Lung (tissue), 12 donors: ENCODE data around the gene ATMIN. TPM values are rescaled to one million over a fixed set of nuclear protein-coding genes. Genes with fewer than 3 reads are reported as not detected.

ENCODE experiments used
- ATAC-seq: fragments of 200-7000 bp; cut with Tn5 transposase; one replicate; pipeline ENCODE4 v1.9.1; 2020; ENCODE audit warnings: moderate number of reproducible peaks; ENCODE audit not compliant: insufficient read depth, low FRiP score
- DNase-seq, 3 donors: peaks; one replicate each; pipeline ENCODE4 v3.0.0-alpha.2; 2013 to 2017
- H3K27ac ChIP-seq, 2 donors: one replicate each; pipeline ENCODE4 v1.5.1; 2013; ENCODE audit warnings: mild to moderate bottlenecking in 2 of 2, moderate library complexity in 2 of 2, control low read depth in 1 of 2, inconsistent platforms in 1 of 2, low read depth in 1 of 2, low read length in 1 of 2
- H3K27me3 ChIP-seq, 3 donors: one replicate each; pipeline ENCODE4 v1.5.1; 2013; ENCODE audit warnings: low read length in 2 of 3; ENCODE audit not compliant: control insufficient read depth in 3 of 3, insufficient read depth in 3 of 3
- H3K36me3 ChIP-seq, 4 donors: one replicate each; pipeline ENCODE4 v1.5.1; 2013; ENCODE audit warnings: low read length in 4 of 4, mild to moderate bottlenecking in 1 of 4, moderate library complexity in 1 of 4; ENCODE audit not compliant: control insufficient read depth in 4 of 4, insufficient read depth in 4 of 4
- H3K4me1 ChIP-seq, 5 donors: one replicate each; pipeline ENCODE4 v1.5.1; 2013; ENCODE audit warnings: low read length in 5 of 5, mild to moderate bottlenecking in 2 of 5, moderate library complexity in 1 of 5; ENCODE audit not compliant: control insufficient read depth in 5 of 5, insufficient read depth in 5 of 5
- H3K4me3 ChIP-seq: one replicate; pipeline ENCODE4 v1.5.1; 2013; ENCODE audit warnings: mild to moderate bottlenecking, control low read depth, moderate library complexity
- H3K9ac ChIP-seq, 2 donors: one replicate each; pipeline ENCODE4 v1.5.1; 2013; ENCODE audit warnings: low read length in 2 of 2, control low read depth in 1 of 2; ENCODE audit not compliant: insufficient read depth in 1 of 2
- H3K9me3 ChIP-seq, 4 donors: one replicate each; pipeline ENCODE4 v1.5.1; 2013; ENCODE audit warnings: low read length in 3 of 4, mild to moderate bottlenecking in 1 of 4, moderate library complexity in 1 of 4; ENCODE audit not compliant: control insufficient read depth in 4 of 4, insufficient read depth in 3 of 4
- WGBS, 2 donors: extraction: QIAGEN DNeasy Blood & Tissue Kit; methylation state at CpG; one replicate each; pipeline ENCODE4 v1.1.7; 2013; 5-methylcytosine and 5-hydroxymethylcytosine counted together
- polyA plus RNA-seq, 2 donors: library from polyadenylated mRNA; stranded (reverse); fragments of 200-250 nt; gene quantifications; one replicate each; pipeline ENCODE4 v1.2.1, GENCODE V29; 2013
- total RNA-seq, 2 donors: library from RNA; depleted of rRNA in 1 of 2; stranded (reverse); fragments of >200 nt in 1 of 2; gene quantifications; one replicate each; pipeline ENCODE4 v1.2.1, GENCODE V29; 2014 to 2021
- TF ChIP-seq, protein P1 (sequence below): IDR thresholded peaks from 2 replicates; pipeline ENCODE4 v1.5.1; 2012; ENCODE audit warnings: mild to moderate bottlenecking; ENCODE audit errors: control extremely low read depth, extremely low read depth
- donor health status: control.
- donor health status: control.
- donor health status: Bipolar disorder and iron deficiency.
- donor health status: healthy.
- donor health status: DM: yes; HTN: yes; CAD: no.

Gene ATMIN
- total and polyA plus RNA-seq, 4 donors = 11.6 to 28.8 (median 19.1) TPM

GRCh38 chr16:80989801-80990200 is 45.8 kb upstream of the ATMIN start:
- 44 to 45% methylated on average over 2 of the region's 2 CpGs for WGBS, 2 donors
- TF ChIP-seq, protein P1, sequence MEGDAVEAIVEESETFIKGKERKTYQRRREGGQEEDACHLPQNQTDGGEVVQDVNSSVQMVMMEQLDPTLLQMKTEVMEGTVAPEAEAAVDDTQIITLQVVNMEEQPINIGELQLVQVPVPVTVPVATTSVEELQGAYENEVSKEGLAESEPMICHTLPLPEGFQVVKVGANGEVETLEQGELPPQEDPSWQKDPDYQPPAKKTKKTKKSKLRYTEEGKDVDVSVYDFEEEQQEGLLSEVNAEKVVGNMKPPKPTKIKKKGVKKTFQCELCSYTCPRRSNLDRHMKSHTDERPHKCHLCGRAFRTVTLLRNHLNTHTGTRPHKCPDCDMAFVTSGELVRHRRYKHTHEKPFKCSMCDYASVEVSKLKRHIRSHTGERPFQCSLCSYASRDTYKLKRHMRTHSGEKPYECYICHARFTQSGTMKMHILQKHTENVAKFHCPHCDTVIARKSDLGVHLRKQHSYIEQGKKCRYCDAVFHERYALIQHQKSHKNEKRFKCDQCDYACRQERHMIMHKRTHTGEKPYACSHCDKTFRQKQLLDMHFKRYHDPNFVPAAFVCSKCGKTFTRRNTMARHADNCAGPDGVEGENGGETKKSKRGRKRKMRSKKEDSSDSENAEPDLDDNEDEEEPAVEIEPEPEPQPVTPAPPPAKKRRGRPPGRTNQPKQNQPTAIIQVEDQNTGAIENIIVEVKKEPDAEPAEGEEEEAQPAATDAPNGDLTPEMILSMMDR = no peak
- ATAC-seq = no peak
- Histone ChIP-seq H3K36me3 (peaks cover 0 to 9% (median under 1%) of the 10 kb centered on the region in 4 donors), H3K9me3 (no peaks in the 10 kb centered on the region), H3K9ac (no peak overlapping the region), H3K27me3 (no peaks in the 10 kb centered on the region), H3K27ac (no peak overlapping the region), H3K4me1 (peaks cover 0 to 12% (median 0%) of the 10 kb centered on the region in 5 donors), H3K4me3 (no peak overlapping the region)
- no peak for DNase-seq

DNA sequence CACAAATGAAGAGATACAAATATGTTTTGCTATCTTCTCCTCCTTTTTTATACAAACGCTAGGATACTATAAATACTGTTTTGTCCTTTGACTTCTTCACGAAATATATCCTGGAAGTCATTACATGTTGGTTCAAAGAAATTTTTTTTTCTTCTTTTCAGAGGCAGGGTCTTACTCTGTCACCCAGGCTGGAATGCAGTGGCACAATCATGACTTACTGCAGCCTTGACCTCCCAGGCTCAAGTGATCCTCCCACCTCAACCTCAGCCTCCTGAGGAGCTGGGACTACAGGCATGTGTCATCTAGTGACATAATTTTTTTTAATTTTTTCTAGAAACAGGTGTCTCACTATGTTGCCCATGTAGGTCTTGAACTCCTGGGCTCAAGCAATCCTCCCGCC is 45.1 kb upstream of the ATMIN start:
- Histone ChIP-seq H3K9me3 (no peaks in the 10 kb centered on the region), H3K4me3 (no peak overlapping the region), H3K27me3 (no peaks in the 10 kb centered on the region), H3K36me3 (peaks cover 0 to 7% (median under 1%) of the 10 kb centered on the region in 4 donors), H3K9ac (no peak overlapping the region), H3K27ac (no peak overlapping the region), H3K4me1 (peaks cover 0 to 12% (median 0%) of the 10 kb centered on the region in 5 donors)
- ATAC-seq (no peak), DNase-seq (no peak)
- TF ChIP-seq, protein P1 = no peak
- WGBS, 2 donors = 95 to 98% methylated on average over 3 of the region's 3 CpGs

GRCh38 chr16:80990978-80991377 is 44.7 kb upstream of the ATMIN start:
- DNase-seq (no peak), ATAC-seq (no peak)
- no peak overlapping the region for H3K9ac ChIP-seq
- H3K27me3 ChIP-seq = no peaks in the 10 kb centered on the region
- no peak overlapping the region for H3K27ac ChIP-seq
- 55 to 90% methylated on average over 2 of the region's 2 CpGs for WGBS, 2 donors
- TF ChIP-seq, protein P1 = no peak
- H3K9me3 ChIP-seq = no peaks in the 10 kb centered on the region
- H3K4me1 ChIP-seq = peaks cover 0 to 10% (median 0%) of the 10 kb centered on the region in 5 donors
- H3K36me3 ChIP-seq = peaks cover 0 to 6% (median under 1%) of the 10 kb centered on the region in 4 donors
- no peak overlapping the region for H3K4me3 ChIP-seq
